ENCODE data around the gene RESP18. TPM values are rescaled to one million over a fixed set of nuclear protein-coding genes. Genes with fewer than 3 reads are reported as not detected.

The RESP18 gene
- total RNA-seq (2012; rRNA removed): not detected in 2 replicates
- polyA plus RNA-seq (2012; rRNA removed): not detected in 2 replicates
- not detected in 2 replicates for polyA plus RNA-seq (2012; cell fraction: cytosol; rRNA removed)
- polyA plus RNA-seq (2012; cell fraction: nucleus; rRNA removed; ENCODE audit: low replicate concordance): not detected in 2 replicates
- Bru-seq, nascent RNA: not detected
- percentile 10 among the genes with signal in this experiment for BruChase-seq, experiment 1, labeled RNA remaining after a 6-hour chase
- BruChase-seq, experiment 2, labeled RNA remaining after a 2-hour chase: not detected
- long read RNA-seq: 0 reads

DNA sequence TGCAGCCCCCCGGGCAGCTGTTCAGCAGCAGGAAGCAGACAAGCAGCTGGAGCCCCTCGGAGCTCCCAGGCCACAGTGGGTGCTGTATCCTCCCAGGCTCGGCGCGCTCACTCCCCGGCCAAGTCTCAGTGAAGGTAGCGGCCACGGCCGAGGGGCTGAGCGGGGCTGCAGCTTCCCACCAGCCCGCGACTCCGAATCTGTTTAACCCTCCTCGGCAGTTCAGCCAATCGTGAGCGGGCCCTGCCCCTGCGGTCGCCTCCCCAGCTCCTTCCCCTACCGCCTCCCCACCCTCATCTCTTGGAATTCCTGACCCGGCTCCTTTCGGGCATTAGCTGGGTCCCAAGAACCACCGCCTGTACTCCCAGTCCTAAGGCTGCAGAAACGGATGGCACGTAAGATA, at the start of gene RESP18:
Gene RESP18, minus strand, starts transcription at position 203 of the 400 bp plus-strand sequence.
- no peaks in the 10 kb centered on the region for H3K4me1 ChIP-seq (ENCODE audit: control insufficient read depth, insufficient read depth, low read length)
- H3K56ac ChIP-seq (ENCODE audit: extremely low read depth, insufficient read depth, low read length): no peak within 1 kb of the TSS
- H2BK15ac ChIP-seq (ENCODE audit: low read depth, low read length): no peak within 1 kb of the TSS
- H2BK5ac ChIP-seq (ENCODE audit: low read depth, low read length, poor library complexity, severe bottlenecking): no peak within 1 kb of the TSS
- no peak within 1 kb of the TSS for H4K5ac ChIP-seq (ENCODE audit: low read depth, low read length)
- H4K91ac ChIP-seq (ENCODE audit: insufficient read depth, low read depth, low read length): no peak within 1 kb of the TSS
- POLR2A ChIA-PET (ENCODE audit: unreplicated experiment): no interaction called here
- ATAC-seq (ENCODE audit: low read depth): no peak
- peak within 1 kb of the TSS; percentile 48 for H3K4me2 ChIP-seq (ENCODE audit: low read depth, low read length)
- TF ChIP-seq FOS (IDR thresholded peaks at IDR 0.05; ENCODE audit: low read depth, low read length): no peak
- TF ChIP-seq RFX5 (IDR thresholded peaks at IDR 0.05; ENCODE audit: low read depth, low read length): no peak
- no peak for TF ChIP-seq MAFK (IDR thresholded peaks at IDR 0.05; ENCODE audit: low read depth, low read length)
- TF ChIP-seq CEBPB (IDR thresholded peaks at IDR 0.05; ENCODE audit: low read depth, low read length): no peak
- TF ChIP-seq, protein P1, sequence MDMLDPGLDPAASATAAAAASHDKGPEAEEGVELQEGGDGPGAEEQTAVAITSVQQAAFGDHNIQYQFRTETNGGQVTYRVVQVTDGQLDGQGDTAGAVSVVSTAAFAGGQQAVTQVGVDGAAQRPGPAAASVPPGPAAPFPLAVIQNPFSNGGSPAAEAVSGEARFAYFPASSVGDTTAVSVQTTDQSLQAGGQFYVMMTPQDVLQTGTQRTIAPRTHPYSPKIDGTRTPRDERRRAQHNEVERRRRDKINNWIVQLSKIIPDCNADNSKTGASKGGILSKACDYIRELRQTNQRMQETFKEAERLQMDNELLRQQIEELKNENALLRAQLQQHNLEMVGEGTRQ (IDR thresholded peaks at IDR 0.05; ENCODE audit: low read depth, low read length): no peak
- TF ChIP-seq, protein P2, sequence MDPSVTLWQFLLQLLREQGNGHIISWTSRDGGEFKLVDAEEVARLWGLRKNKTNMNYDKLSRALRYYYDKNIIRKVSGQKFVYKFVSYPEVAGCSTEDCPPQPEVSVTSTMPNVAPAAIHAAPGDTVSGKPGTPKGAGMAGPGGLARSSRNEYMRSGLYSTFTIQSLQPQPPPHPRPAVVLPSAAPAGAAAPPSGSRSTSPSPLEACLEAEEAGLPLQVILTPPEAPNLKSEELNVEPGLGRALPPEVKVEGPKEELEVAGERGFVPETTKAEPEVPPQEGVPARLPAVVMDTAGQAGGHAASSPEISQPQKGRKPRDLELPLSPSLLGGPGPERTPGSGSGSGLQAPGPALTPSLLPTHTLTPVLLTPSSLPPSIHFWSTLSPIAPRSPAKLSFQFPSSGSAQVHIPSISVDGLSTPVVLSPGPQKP (IDR thresholded peaks at IDR 0.05; ENCODE audit: borderline replicate concordance, low read depth, low read length): no peak
- TF ChIP-seq, protein P3, sequence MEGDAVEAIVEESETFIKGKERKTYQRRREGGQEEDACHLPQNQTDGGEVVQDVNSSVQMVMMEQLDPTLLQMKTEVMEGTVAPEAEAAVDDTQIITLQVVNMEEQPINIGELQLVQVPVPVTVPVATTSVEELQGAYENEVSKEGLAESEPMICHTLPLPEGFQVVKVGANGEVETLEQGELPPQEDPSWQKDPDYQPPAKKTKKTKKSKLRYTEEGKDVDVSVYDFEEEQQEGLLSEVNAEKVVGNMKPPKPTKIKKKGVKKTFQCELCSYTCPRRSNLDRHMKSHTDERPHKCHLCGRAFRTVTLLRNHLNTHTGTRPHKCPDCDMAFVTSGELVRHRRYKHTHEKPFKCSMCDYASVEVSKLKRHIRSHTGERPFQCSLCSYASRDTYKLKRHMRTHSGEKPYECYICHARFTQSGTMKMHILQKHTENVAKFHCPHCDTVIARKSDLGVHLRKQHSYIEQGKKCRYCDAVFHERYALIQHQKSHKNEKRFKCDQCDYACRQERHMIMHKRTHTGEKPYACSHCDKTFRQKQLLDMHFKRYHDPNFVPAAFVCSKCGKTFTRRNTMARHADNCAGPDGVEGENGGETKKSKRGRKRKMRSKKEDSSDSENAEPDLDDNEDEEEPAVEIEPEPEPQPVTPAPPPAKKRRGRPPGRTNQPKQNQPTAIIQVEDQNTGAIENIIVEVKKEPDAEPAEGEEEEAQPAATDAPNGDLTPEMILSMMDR (conservative IDR thresholded peaks at IDR 0.05; ENCODE audit: low read depth, low read length): no peak
- no peak for TF ChIP-seq RCOR1 (IDR thresholded peaks at IDR 0.05; ENCODE audit: insufficient replicate concordance, low read length)
- no peak for TF ChIP-seq SMC3 (IDR thresholded peaks at IDR 0.05; ENCODE audit: low read depth, low read length)
- no peak for TF ChIP-seq BHLHE40 (IDR thresholded peaks at IDR 0.05; ENCODE audit: low read depth, low read length)
- TF ChIP-seq CHD1 (IDR thresholded peaks at IDR 0.05; ENCODE audit: low read depth, low read length): no peak
- TF ChIP-seq MXI1 (IDR thresholded peaks at IDR 0.05; ENCODE audit: borderline replicate concordance, low read depth, low read length): no peak
- no peak for TF ChIP-seq NFE2L2 (IDR thresholded peaks at IDR 0.05; ENCODE audit: low read depth, low read length)
- no peak for TF ChIP-seq RAD21 (IDR thresholded peaks at IDR 0.05; ENCODE audit: low read length)
- TF ChIP-seq MAZ (IDR thresholded peaks at IDR 0.05; ENCODE audit: borderline replicate concordance, low read depth, low read length): no peak
- no peak for TF ChIP-seq POLR2A (IDR thresholded peaks at IDR 0.05; ENCODE audit: low read depth, low read length)
- H3K18ac ChIP-seq (ENCODE audit: low read depth, low read length): no peak within 1 kb of the TSS
- in situ Hi-C loops (cut with MboI; ENCODE audit: low sequenced_read_pairs) (no loop called here), intact Hi-C loops (cut with micrococcal nuclease) (no loop called here), dilution Hi-C loops (cut with HindIII; ENCODE audit: low sequenced_read_pairs, unreplicated experiment) (no loop called here)
- H3K4ac ChIP-seq (ENCODE audit: low read depth, low read length): no peak within 1 kb of the TSS
- H2AK5ac ChIP-seq (ENCODE audit: low read depth, low read length): no peak within 1 kb of the TSS
- 0% methylated on average over 8 of the region's 24 CpGs; no CpG with 5 or more reads in 1 of the 2 experiments for WGBS, 2 experiments (ENCODE audit: extremely low coverage in 2 of 2, insufficient read length in 1 of 2)
- H3K9me1 ChIP-seq (ENCODE audit: insufficient read depth, low read length): no peaks in the 10 kb centered on the region
- H2BK120ac ChIP-seq (ENCODE audit: low read depth, low read length): no peak within 1 kb of the TSS
- peaks cover 6% of the 10 kb centered on the region for H3K9me3 ChIP-seq (ENCODE audit: control insufficient read depth, insufficient read depth, low read length)
- CTCF ChIA-PET: no interaction called here
- H3K27ac ChIP-seq (ENCODE audit: insufficient read depth, low read length): no peak within 1 kb of the TSS
- no peak within 1 kb of the TSS for H3K9ac ChIP-seq (ENCODE audit: low read depth, low read length)
- H3K4me3 ChIP-seq (ENCODE audit: insufficient read depth, low read depth, low read length): no peak within 1 kb of the TSS
- H4K8ac ChIP-seq (ENCODE audit: low read depth in 2 of 2, low read length in 2 of 2): no peak within 1 kb of the TSS
- no peaks in the 10 kb centered on the region for H3K79me1 ChIP-seq (ENCODE audit: low read depth in 1 of 2, low read length in 2 of 2)
- no peak within 1 kb of the TSS for H2BK20ac ChIP-seq (ENCODE audit: low read depth, low read length)
- H4K20me1 ChIP-seq (ENCODE audit: insufficient read depth, low read length): no peaks in the 10 kb centered on the region
- BruUV-seq (replicated peaks): no TSS peak
- H2AK9ac ChIP-seq (replicated peaks; ENCODE audit: low read depth, low read length, poor library complexity): no peak within 1 kb of the TSS
- H3K27me3 ChIP-seq (ENCODE audit: control insufficient read depth, insufficient read depth, low read length): peaks cover 56% of the 10 kb centered on the region
- no peak for DNase-seq
- no peak within 1 kb of the TSS for H3K14ac ChIP-seq (replicated peaks; ENCODE audit: low read depth, low read length)
- H3K23ac ChIP-seq (ENCODE audit: low read depth, low read length): no peak within 1 kb of the TSS
- H3K36me3 ChIP-seq (ENCODE audit: control insufficient read depth, insufficient read depth, low read length): no peaks in the 10 kb centered on the region
- H2AFZ ChIP-seq (replicated peaks; ENCODE audit: low read length, poor library complexity): peak within 1 kb of the TSS; percentile 69

Data from IMR-90 (cell line).